GM10266 (cell line): ENCODE results near the gene FAM78B.

ENCODE experiments used
- DNase-seq: peaks from one replicate; pipeline ENCODE4 v3.0.0; 2012; ENCODE audit errors: extremely low spot score
- CTCF ChIP-seq: IDR thresholded peaks from 2 replicates; pipeline ENCODE4 v1.5.1; 2012; ENCODE audit warnings: mild to moderate bottlenecking, low read depth; ENCODE audit not compliant: control insufficient read depth, insufficient read depth; ENCODE audit errors: missing control alignments

The FAM78B gene

GRCh38 chr1:166114419-166114818 is 52.4 kb downstream of the FAM78B start:
- no peak for TF ChIP-seq CTCF
- no peak for DNase-seq

- no peak for DNase-seq
Measured at GRCh38 chr1:166113630-166114029, 53.2 kb downstream of the FAM78B start.

GRCh38 chr1:166113031-166113430 is 53.8 kb downstream of the FAM78B start:
- no peak for TF ChIP-seq CTCF
- DNase-seq: no peak

More at GRCh38 chr1:166113630-166114029, 53.2 kb downstream of the FAM78B start:
- no peak for TF ChIP-seq CTCF

- DNase-seq: no peak
- TF ChIP-seq CTCF: no peak
Measured at GRCh38 chr1:166112425-166112824, 54.4 kb downstream of the FAM78B start.

GRCh38 chr1:166111430-166111829 is 55.4 kb downstream of the FAM78B start:
- no peak for TF ChIP-seq CTCF
- DNase-seq: no peak

- no peak for TF ChIP-seq CTCF
- DNase-seq: no peak
Measured at GRCh38 chr1:166090244-166090643, 76.6 kb downstream of the FAM78B start.

GRCh38 chr1:166089804-166090203 is 77.0 kb downstream of the FAM78B start:
- TF ChIP-seq CTCF: no peak

GRCh38 chr1:166088572-166088955 is 78.2 kb downstream of the FAM78B start:
- no peak for TF ChIP-seq CTCF
- DNase-seq: no peak

More at GRCh38 chr1:166089804-166090203, 77.0 kb downstream of the FAM78B start:
- peak; percentile 43 for DNase-seq
